Measurements from ENCODE around the gene PCMT1. TPM values are rescaled to one million over a fixed set of nuclear protein-coding genes. Genes with fewer than 3 reads are reported as not detected.
"Not testable (repeated sequence)": the region's sequence is repeated elsewhere in the genome, so short reads cannot be mapped to it uniquely, and the experiment has no call there.

Gene PCMT1
- total and polyA plus RNA-seq, 3 donors from 2014 or later, result 192 to 220 (median 196) TPM

DNA sequence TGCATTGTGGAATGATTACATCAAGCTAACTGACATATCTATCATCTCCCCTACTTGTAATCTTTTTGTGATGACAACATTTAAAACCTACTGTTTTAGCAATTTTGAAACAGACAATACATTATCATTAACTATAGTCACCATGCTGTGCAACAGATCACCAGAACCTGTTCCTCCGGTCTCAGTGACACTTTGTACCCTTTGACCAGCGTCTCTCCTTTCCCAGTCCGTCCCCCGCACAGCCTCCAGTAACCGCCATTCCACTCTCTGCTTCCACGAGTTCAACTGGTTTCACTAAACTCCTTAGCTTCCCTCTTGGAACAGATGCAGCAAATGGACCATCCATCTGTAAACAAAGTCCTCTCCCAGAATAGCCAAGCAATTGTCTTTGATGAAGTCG, 92.8 kb downstream of the PCMT1 start:
- 92 to 93% methylated on average over 7 of the region's 7 CpGs for WGBS, 2 donors
- intact Hi-C loops (cut with DNase I; ENCODE audit: low total_unique reads), result no loop called here
- no peak for DNase-seq

DNA sequence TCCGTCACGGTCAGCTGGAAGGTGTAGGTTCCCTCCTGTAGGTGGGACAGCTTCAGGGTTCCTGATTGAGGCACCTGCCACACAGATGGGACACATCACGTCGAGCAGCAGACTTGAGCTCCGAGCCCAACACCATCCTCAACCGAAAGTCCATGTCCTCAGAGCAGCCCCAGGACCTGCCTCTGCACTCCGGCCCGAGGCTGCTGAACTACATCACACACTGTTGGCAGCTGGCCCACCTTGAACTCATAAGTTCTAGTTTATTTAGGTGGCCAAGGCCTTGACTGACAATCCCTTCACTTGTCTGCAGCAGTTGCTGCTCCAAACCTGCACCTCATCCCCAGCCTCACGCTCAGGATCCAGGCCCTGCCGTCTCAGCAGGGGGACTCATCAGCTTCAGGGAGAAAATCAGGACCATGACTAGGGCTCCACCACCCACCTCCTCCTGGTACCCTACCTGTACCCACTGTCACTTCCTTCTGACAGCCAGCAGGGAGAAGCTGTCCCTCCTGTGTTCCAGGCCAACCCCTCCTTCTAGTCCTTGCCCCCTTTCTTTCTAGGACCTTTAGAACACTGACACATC, 93.6 kb downstream of the PCMT1 start:
- Histone ChIP-seq H3K27me3 (no peaks in the 10 kb centered on the region), H3K4me3 (no peak overlapping the region), H3K4me1 (no peaks in the 10 kb centered on the region), H3K36me3 (ENCODE audit: low read depth, missing control alignments) (no peaks in the 10 kb centered on the region), H3K9me3 (no peaks in the 10 kb centered on the region), H3K27ac (no peak overlapping the region)
- intact Hi-C loops (cut with DNase I; ENCODE audit: low total_unique reads), result no loop called here
- no peak for DNase-seq
- WGBS, 2 donors, result 75 to 87% methylated on average over 4 to 10 of the region's 10 CpGs
- TF ChIP-seq, protein P1, sequence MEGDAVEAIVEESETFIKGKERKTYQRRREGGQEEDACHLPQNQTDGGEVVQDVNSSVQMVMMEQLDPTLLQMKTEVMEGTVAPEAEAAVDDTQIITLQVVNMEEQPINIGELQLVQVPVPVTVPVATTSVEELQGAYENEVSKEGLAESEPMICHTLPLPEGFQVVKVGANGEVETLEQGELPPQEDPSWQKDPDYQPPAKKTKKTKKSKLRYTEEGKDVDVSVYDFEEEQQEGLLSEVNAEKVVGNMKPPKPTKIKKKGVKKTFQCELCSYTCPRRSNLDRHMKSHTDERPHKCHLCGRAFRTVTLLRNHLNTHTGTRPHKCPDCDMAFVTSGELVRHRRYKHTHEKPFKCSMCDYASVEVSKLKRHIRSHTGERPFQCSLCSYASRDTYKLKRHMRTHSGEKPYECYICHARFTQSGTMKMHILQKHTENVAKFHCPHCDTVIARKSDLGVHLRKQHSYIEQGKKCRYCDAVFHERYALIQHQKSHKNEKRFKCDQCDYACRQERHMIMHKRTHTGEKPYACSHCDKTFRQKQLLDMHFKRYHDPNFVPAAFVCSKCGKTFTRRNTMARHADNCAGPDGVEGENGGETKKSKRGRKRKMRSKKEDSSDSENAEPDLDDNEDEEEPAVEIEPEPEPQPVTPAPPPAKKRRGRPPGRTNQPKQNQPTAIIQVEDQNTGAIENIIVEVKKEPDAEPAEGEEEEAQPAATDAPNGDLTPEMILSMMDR (IDR thresholded peaks at IDR 0.05), result no peak
- TF ChIP-seq POLR2A (IDR thresholded peaks at IDR 0.05), result no peak

More for the DNA sequence above, 92.8 kb downstream of the PCMT1 start:
- Histone ChIP-seq H3K4me3 (no peak overlapping the region), H3K36me3 (ENCODE audit: low read depth, missing control alignments) (no peaks in the 10 kb centered on the region), H3K27me3 (no peaks in the 10 kb centered on the region), H3K27ac (no peak overlapping the region), H3K9me3 (no peaks in the 10 kb centered on the region), H3K4me1 (no peaks in the 10 kb centered on the region)
- TF ChIP-seq, protein P1 (IDR thresholded peaks at IDR 0.05), result no peak
- TF ChIP-seq POLR2A (IDR thresholded peaks at IDR 0.05), result no peak

DNA sequence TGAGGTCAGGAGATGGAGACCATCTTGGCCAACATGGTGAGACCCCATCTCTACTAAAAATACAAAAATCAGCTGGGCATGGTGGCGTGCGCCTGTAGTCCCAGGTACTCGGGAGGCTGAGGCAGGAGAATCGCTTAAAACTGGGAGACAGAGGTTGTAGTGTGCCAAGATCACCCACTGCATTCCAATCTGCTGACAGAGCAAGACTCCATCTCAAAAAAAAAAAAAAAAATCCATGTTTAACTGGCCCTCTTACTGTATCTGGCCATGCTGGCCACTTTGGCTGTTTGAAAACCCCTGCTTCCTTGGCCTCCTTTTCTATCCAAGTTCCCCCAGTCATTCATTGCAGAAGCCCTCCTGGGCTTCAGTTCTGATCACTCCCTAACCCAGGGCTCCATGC, 94.5 kb downstream of the PCMT1 start:
- H3K9me3 ChIP-seq; H3K4me1 ChIP-seq; H3K27ac ChIP-seq; H3K4me3 ChIP-seq; DNase-seq; H3K36me3 ChIP-seq (ENCODE audit: low read depth, missing control alignments); intact Hi-C loops (cut with DNase I; ENCODE audit: low total_unique reads); H3K27me3 ChIP-seq: not testable (repeated sequence)
- WGBS, 2 donors, result 85 to 88% methylated on average over 4 of the region's 4 CpGs

DNA sequence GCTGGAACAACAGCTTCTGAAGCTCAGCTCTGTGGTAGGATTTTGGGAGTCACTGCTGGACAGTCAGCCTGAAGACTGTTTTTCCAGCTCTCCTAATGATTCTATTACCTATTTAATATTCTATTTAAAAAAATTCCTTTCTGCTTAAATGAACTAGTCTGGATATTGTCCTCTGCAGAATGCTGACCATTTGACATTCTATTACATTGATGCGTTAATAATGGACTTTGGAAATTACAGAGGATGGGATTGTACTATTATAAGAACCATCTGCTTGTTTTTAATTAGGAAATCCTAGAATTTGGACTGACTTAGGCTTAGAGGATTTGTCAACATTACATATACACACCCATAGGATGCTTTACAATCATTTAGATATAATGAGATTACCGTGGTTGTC, 94.9 kb downstream of the PCMT1 start:
- no peak for DNase-seq

DNA sequence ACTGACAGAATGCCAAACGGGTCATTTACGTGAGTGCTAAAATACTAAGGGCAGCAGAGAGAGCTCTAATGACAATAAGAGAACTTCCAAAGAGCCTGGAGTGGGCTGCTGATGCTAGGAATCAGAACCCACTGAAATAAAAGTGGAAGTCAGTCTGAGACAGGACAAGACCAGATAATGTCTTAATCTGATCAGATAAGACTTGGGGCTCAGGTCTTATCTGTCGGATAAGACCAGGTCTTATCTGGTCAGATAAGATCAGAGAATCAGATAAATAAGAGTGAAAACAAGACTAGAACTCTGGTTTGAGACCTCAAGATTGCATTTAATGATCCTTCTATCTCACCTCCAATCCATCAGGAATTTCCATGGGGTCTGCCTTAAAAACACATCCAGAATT, 96.0 kb downstream of the PCMT1 start:
- Histone ChIP-seq H3K27me3 (no peaks in the 10 kb centered on the region), H3K4me3 (no peak overlapping the region), H3K9me3 (no peaks in the 10 kb centered on the region), H3K4me1 (no peaks in the 10 kb centered on the region), H3K27ac (no peak overlapping the region), H3K36me3 (ENCODE audit: low read depth, missing control alignments) (no peaks in the 10 kb centered on the region)
- WGBS, 2 donors, result 80 to 83% methylated on average over 3 of the region's 3 CpGs
- intact Hi-C loops (cut with DNase I; ENCODE audit: low total_unique reads), result no loop called here
- no peak for TF ChIP-seq POLR2A (IDR thresholded peaks at IDR 0.05)
- TF ChIP-seq, protein P1 (IDR thresholded peaks at IDR 0.05), result no peak
- DNase-seq, result no peak

More for the DNA sequence above, 94.9 kb downstream of the PCMT1 start:
- Histone ChIP-seq H3K27ac (no peak overlapping the region), H3K4me1 (no peaks in the 10 kb centered on the region), H3K9me3 (no peaks in the 10 kb centered on the region), H3K4me3 (no peak overlapping the region), H3K36me3 (ENCODE audit: low read depth, missing control alignments) (no peaks in the 10 kb centered on the region), H3K27me3 (no peaks in the 10 kb centered on the region)
- intact Hi-C loops (cut with DNase I; ENCODE audit: low total_unique reads), result no loop called here
- WGBS, 2 donors, result 94 to 97% methylated on average over 2 of the region's 2 CpGs
- TF ChIP-seq, protein P1 (IDR thresholded peaks at IDR 0.05), result no peak
- no peak for TF ChIP-seq POLR2A (IDR thresholded peaks at IDR 0.05)

All from testis (tissue), 3 donors.